Cerebellar nuclear complex (tissue), 1 donor: ENCODE results near the gene MYEOV.

Experiments used
- DNase-seq, 2 experiments: peaks; one replicate each; lab custom pipeline; 2025; lab: John Stamatoyannopoulos, UW

Gene MYEOV

DNA sequence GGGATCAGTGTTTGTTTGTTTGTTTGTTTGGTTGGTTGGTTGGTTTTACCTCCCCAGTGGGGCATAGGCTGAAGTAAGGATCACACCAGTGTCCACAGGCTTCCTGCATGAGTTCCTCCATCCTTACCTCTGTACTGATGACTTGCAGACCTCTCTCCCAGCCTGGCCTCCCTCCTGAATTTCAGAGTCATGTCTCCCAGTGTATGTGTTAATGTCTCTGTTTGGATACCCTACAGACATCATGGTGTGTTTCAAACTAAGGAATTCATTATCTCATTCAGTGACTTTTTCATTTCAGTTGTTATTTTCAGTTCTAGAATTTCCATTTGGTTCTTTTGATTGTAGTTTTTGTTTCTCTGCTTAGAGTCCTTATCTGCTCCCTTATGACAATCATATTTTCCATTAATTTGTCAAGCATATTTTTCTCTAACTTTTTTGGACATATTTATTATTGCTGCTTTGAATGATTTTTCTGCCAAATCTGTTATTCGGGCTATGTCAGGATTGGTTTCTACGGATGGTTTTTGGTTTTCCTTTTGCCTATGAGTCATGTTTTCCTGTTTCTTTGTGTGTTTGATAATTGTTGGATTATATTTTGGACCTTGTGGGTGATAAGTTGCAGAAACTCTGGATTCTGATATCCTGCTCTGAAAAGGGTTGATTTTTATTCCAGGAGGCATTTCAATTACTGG is 23.6 kb downstream of the MYEOV start:
- DNase-seq = no peak

DNA sequence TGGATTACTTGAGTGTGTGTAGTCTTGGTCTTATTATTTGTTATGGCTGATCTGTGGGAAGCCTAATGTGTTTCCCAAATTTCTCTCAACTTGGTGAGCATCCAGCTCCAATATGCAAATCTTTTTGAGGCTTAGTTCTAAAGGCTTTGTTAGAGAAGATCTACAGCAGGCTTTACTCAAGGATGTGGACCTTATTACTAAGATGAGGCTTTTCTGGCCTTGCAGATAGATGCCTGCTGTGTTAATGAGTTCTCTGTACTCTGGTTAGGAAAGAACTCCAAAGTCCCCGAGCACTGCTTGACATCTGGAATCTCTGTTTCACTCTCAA is 24.1 kb downstream of the MYEOV start:
- no peak for DNase-seq

DNA sequence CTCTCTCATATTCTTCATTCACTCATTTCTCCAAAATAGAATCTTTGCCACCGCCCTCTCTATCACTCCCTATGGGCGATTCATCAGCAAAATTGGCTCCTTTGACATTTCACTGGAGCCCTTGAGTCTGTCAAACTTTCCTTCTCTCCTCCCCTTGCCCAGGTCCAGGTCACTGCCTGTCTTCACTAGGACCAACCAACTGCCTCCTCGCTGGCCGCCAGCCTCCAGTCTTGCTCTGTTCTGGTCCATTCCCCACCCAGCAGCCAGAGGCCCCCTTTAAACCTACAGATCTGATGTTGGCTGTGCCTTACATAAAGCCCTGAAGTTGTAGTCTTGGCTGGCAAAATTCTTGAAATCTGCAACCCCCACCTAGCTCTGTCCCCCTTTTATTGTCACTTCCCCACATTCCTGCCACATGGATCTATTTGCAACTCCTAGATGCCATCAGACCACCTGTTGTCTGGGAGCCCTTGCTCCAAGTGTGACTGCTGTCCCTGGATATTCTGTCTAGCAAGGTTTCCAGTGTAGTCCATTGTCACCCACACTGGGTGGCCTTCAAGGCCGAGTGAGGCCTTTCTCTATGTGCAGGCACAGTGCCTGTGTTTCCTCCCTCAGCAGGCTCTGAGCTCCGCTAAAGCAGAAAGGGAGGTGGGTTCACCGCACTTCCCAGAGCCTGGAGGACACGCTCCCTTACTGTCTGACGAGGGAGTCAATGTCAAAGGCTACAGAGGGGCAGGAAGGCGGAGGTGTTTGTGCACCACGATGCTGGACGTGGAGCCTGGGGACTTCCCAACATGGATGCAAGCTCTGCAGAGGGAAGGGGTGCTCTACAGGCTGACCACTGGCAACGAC is 25.5 kb downstream of the MYEOV start:
- DNase-seq = no peak

DNA sequence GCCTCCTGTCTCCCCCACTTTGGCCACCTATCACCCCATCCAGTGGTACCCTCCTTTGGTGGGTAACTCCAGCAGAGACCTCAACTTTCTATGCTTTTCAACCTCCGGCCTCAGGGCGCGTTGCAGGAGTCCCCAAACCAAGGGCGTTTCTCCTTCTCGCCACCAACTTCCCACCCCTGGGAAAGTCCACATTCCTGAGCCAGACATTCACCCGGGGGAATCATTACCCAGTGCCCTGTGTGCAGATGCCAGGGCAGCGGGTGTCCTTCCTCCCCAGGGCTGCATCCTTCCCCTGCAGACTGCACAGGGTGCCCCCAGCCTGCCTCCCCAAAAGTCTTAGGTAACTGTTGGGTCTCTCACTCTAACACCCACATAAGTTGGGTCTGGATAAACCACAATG is 26.4 kb downstream of the MYEOV start:
- no peak for DNase-seq

DNA sequence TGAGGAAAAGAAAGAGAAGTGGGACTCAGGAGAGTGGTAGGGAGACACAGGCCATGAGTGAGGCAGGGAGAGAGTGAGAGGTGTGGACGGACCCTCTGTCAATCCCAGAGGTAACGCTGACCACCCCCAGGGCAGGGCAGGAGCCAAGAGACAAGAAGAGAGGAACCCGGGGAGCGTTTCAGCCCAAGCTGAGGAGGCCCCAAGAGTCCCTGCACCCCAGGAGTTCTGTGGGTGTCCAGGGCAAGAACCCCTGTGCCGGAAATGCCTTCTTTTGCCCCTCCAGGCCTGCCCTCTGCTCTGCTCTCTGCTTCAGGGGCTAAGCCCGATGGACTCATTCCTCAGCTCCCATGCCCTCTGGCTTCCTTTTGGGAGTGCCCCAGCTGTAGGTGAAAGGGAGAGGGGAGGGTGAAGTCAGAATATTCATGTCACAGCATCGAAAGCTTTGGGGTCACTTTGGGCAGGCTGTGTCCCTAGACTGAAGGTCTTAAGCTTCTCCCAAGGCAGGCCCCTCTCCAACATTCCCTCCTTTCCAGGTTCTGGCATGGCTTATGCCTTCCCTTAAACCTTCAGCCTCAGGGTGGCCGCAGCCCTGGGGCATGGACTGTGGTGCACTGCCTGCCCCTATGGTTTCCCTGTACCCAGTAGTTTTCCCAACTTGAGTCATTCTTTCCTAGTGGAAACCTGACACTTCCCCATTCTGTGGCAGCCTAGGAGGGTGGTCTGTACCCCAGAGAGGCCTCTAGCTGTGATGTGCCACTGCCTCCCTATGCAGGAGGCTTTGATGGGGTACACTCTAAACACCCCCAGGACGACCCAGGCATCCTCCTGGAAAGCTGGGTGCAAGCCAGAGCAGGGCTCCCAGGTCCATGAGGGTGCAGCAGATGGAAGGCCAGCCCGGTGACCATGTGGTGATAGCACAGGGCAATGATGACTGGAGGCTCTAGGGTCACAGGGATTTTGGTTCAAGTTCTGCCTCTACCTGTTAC is 27.1 kb downstream of the MYEOV start:
- DNase-seq = no peak

DNA sequence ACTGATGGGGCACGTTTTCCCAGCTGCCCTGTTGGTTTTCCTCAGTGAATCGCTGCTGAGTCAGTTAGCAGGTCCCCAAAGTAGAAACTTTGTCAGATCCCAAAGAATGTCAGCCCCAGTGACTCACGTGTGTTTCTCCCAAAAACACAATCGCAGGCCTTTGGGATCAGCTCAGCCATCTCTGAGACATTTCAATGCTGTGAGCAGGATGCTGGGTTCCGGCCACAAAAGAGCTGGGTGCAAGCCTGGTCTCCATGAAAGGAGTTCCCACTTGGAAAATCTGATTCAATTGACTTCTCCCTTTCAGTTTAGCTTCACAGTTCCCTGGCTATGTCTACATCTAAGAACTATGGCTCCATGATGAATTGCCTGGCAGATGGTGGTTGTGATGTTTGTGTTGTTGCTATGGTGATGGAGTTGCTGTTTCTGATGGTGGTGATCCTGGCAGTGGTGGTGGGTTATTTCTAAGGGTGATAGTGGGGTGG is 28.0 kb downstream of the MYEOV start:
- DNase-seq = no peak

DNA sequence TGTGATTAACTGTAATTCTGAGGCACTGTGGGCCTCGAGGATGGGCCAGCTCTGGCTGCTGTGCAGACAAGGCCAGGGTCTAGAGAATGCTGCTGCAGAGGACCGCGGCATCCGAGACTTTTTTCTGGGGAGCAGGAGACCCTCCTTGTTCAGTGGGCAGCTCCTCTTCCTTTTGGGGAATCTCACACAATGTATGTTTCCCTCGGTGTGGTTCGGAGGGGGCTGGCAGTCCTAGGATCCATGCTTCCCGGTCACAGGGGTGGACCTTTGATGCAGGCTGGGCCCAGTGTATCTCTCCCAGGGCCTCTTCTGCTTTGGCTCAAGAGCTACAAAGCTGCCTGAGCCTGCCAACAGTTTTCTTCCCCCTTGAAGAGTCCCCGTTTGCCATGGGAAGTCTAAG is 31.5 kb downstream of the MYEOV start:
- no peak for DNase-seq

DNA sequence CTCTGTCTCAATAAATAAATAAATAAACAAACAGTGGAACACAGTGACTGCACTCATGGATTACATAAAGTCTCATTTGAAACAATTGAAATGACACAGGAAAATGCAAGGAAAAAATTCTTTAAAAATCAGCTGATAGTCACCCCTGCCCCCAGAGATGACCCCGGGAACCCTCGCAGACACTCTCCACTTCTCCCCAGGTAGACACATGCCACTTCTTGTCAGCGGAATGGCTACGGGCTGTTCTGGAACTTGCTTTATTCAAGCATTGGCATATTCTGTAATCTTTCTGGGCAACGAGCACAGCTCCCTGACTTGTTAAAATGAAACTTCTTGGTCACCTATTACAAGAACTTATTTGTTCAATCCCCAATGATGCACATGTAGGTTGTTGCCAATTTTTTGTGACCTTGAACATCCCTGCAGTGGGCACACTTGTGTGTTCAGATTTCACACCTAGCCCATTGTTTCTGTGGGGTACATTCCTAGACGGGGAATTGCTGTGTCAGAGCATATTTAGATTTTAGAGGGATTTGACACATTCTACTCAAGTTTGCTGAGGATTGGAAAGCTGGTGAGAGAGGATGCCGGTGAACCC is 32.8 kb downstream of the MYEOV start:
- DNase-seq = no peak

DNA sequence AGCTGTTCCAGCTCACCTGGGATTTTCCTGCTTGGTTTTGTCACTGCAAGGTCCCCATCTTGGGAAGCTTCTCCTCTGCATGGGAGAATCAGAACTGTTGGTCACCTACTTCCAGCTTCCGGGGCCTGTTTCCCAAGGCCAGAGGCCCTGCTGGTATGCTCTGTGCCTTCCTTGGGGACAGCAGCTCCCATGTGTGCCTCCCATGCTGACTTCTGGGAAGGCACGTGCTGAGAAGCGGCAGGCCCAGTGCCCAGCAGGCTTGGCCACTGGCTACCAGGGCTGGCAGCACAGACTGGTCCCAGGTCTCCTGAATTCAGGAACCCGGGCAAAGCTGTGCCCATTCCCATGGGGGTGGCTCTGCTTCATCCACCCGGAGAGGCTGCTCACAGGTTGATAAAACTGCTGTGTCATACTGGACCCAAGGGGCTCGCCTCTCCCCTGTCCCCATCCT is 33.8 kb downstream of the MYEOV start:
- DNase-seq = no peak

DNA sequence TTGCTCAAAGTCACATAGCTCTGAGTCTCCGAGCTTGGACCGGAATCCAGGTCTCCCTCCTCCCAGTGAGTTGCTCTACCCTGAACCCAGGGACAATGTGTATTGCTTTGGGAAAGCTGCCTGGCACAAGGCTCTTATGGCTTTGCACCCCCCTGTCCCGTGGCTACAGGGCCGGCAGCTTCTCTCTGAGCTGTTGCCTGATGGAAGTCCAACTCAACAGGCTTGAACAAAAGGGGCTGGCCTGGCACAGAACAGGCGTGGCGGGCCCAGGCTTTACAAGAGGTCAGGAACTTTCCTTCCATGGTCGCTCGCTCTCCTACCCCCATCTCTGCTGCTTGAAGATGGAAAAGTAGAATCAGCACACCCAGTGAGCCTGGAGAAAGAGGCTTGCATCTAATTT is 34.3 kb downstream of the MYEOV start:
- no peak for DNase-seq

DNA sequence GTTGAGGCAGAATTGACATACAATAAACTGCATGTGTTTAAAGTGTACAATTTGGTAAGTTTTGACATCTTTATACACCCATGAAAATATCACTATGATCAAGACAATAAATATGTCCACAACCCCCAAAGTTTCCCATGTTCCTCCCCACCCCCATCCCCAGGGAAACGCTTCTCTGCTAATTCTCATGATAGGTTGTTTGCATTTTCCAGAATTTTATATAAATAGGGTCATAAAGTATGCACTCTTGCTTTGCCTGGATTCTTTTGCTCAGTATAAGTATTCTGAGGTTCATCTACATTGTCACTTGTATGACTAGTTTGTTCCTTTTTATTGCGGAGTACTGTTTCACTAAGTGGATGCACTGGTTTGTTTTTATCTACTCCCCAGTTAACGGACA is 35.6 kb downstream of the MYEOV start:
- no peak for DNase-seq

DNA sequence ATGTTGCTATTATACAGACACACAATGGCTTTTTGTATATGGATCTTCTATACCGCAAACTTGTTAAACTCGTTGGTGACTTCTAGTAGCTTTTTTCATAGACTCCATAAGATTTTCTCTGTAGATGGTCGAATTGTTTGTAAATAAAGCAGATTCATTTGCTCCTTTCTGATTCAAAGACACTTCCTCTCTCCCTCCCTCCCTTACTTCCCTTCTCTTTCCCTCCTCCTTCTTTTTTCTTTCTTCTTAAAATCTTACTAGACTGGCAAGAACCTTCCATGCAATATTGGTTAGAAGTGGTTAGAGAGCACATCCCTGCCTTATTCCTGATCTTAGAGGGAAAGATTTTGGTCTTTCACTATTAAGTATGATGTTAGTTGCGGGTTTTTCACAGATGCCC is 36.4 kb downstream of the MYEOV start:
- no peak for DNase-seq

DNA sequence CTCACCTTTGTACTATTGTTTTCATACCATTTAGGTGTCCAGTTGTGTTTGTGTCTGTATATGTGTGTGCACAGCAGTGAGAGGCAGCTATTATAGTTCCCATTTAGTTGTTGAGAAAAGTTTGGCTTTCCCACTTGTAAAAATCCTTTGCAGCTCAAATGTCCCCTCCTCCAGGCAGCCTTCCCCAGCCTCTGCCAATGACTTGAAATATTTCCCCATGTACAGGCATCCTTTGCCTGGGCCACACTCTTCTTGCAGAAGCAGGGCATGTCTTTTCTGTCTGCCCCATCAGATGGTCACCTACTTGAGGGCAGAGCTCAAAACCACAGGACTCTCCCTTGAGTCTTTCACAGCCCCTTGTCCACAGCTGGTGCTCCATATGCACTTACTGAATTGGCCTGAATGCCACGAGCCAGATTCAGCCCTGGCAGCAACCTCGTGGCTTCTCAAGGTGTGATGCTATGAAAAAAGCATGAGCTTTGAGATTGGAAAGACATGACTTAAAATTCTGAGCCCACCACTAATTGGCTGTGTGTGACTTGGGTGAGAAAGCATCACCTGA is 39.3 kb downstream of the MYEOV start:
- DNase-seq = no peak

DNA sequence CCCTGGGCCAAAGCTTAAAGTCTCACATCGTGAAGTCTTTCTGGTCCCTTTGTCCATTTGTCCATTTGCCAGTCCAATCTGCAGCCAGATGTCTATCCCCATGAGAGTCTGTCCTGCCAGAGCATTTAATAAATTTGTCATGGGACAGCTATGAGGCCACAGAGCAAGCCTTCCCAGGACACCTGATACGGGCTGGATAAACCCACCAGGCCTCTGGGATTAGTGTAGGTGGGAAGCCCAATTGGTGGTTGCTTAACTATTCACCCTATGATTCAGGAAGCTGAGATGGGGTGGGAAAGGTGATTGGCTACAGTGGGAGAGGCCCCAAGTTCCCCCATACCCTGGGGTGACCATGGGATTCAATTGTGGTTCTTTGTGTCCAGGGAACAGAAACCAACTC is 39.9 kb downstream of the MYEOV start:
- DNase-seq = no peak

DNA sequence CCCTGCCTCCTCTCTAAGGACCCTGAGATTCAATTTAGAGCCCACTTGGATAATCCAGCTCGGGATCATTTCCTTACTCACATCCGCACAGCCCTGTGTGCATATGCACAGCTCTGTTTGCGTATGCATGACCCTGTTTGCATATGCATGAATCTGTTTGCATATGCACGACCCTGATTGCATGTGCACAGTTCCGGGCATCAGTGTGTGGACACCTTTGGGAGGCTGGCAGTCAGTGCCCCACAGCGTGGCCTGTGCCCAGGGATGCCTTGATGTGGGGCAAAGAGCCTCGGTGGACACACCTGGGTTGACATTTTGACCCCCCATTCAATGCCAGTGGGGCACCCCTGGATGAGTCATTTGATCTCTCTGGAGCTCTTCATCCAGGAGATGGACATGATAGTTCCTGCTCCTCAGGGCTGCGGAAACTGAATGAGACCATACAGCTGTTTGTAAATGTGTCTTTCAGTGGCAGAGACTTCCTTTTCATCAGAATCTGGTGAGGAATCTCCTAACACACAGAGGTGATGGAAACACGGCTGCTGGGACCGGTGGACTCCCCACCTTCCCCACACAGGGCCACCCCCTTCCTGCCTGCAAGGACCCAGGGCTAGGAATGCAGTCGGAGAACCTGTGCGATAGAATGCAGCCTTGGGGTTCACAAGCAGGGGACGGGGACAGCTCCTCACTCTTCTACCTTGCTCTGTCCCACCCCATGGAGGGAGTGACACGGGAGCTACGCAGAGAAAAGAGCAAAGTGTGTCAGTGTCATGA is 41.2 kb downstream of the MYEOV start:
- no peak for DNase-seq

DNA sequence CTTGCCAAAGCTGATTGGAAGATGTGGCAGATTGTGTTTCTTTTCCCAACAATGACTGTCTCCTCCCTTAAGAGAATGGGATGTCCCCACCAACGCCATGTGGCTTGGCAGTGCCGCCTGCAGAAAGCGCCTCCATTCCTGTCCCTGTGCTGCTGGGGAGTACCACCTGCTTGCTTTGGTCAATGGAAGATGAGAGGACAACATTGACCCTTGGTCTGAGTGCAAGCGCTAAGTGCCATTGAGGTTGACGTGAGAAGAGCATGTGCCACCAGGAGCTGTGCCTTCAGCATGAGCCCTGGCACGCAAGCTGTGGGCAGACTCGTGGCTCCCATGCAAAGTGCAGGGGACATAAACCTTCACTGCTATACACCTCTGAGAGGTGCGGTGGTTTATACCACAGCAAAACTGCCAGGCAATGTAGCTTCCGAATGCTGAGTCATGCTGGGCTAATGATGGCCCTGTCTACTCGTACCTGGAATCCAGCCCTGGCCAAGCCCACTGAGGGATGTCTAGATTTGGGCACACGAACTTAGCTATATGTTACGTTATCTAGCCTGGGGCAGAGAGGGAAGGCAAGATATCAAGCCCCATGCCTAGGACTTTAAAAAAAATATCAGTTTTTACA is 41.9 kb downstream of the MYEOV start:
- no peak for DNase-seq

DNA sequence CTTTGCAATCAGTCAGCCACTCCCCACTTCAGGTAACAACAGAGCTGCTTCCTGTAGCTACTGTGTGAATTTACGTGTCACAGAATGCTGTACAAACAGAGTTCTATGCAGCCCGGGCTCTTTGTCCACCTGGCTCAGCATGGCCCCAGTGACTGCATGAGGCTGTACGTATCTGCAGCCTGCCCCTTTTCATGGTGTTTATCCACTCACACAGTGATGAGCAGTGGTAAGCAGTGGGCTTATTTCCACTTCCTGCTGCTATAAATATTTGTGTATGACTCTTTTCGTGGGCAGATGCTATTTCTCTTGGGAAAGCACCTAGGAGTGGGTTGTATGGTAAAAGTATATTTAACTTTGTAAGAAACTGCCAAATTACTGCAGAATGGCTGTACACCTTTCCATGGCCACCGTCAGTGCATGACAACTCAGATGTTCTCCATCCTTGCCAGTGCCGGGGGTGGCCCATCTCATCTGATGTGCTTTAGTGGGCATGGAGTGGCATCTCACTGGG is 43.3 kb downstream of the MYEOV start:
- DNase-seq = no peak

DNA sequence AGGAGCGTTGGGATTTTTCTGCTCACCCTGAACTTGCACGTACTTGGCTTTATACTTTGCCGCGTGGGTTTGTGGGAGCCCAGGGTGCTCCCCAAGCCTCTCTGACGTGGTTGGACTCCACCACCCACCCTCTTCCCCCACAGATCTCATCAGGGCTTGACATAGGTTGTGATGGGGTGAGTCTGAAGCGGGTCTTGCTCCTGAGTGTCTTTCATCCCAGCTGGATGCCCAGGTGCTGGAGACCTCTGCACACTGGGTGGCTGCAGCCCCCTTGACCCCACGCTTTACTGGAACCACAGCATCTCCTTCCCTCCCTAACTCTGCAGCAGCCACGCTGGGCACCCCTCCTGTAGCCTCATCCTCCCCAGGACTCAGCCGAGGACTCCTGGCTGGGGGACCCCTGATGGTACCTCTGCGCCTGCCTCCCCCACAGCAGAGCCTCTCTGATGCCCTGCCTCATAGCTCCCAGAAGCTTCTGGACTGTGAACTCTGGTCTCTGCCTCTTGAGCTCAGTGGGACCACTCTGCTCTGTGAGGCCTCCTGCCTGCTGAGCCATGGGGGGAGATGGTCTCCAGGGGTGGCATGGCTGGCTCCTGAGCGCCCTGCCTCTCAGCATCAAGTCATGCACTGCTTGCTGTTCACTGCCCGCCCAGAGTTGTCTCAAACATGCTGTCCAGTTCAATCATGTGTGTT is 45.2 kb downstream of the MYEOV start:
- DNase-seq = no peak

DNA sequence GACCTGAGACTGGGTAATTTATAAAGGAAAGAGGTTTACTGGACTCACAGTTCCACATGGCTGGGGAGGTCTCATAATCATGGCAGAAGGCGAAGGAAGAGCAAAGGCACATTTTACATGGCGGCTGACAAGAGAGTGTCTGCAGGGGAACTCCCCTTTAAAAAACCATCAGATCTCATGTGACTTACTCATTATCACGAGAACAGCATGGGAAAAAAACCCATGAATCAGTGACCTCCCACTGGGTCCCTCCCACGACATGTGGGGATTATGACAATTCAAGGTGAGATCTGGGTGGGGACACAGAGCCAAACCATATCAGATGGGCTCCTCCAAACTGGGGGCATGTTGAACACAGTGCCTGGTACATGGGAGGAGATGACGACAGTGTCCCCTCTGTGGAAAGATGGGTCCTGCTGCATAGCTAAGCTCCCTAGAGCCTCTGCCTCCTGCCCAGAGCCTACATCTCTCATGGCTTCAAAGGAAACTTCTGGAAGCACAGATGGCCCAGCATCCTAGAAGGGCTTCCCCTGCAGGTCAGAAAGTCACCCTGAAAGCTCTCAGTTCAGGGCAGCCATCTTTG is 46.1 kb downstream of the MYEOV start:
- no peak for DNase-seq
